ENCODE measurements around the gene RNF128.

RNF128 gene

GRCh38 chrX:106726485-106727437 lies at the start of gene RNF128:
RNF128 (plus strand) TSS chrX:106726701; CDS start chrX:106726914, 213 bp downstream.
- TF ChIP-seq GATA1 (IDR thresholded peaks at IDR 0.05; ENCODE audit: low read depth, low read length) (no peak), POLR2A (IDR thresholded peaks at IDR 0.05; ENCODE audit: low read length) (no peak)
- no peak for DNase-seq

GRCh38 chrX:106680716-106681115 lies 45.8 kb upstream of the RNF128 start:
- DNase-seq = no peak

GRCh38 chrX:106684207-106684606 lies 42.3 kb upstream of the RNF128 start:
- DNase-seq = no peak
- TF ChIP-seq GATA1 (IDR thresholded peaks at IDR 0.05; ENCODE audit: low read depth, low read length) = no peak
- TF ChIP-seq POLR2A (IDR thresholded peaks at IDR 0.05; ENCODE audit: low read length) = no peak

More at GRCh38 chrX:106680716-106681115, 45.8 kb upstream of the RNF128 start:
- TF ChIP-seq POLR2A (IDR thresholded peaks at IDR 0.05; ENCODE audit: low read length) (no peak), GATA1 (IDR thresholded peaks at IDR 0.05; ENCODE audit: low read depth, low read length) (no peak)

- TF ChIP-seq GATA1 (IDR thresholded peaks at IDR 0.05; ENCODE audit: low read depth, low read length) (no peak), POLR2A (IDR thresholded peaks at IDR 0.05; ENCODE audit: low read length) (no peak)
- DNase-seq = no peak
These were observed 34.0 kb upstream of the RNF128 start for GRCh38 chrX:106692425-106693065.

- TF ChIP-seq POLR2A (IDR thresholded peaks at IDR 0.05; ENCODE audit: low read length) (no peak), GATA1 (IDR thresholded peaks at IDR 0.05; ENCODE audit: low read depth, low read length) (no peak)
These were observed 30.0 kb upstream of the RNF128 start for GRCh38 chrX:106696502-106696901.

GRCh38 chrX:106698693-106699092 lies 27.8 kb upstream of the RNF128 start:
- TF ChIP-seq POLR2A (IDR thresholded peaks at IDR 0.05; ENCODE audit: low read length) (no peak), GATA1 (IDR thresholded peaks at IDR 0.05; ENCODE audit: low read depth, low read length) (no peak)
- DNase-seq = no peak

More at GRCh38 chrX:106696502-106696901, 30.0 kb upstream of the RNF128 start:
- DNase-seq = no peak

- no peak for TF ChIP-seq POLR2A (IDR thresholded peaks at IDR 0.05; ENCODE audit: low read length)
- TF ChIP-seq GATA1 (IDR thresholded peaks at IDR 0.05; ENCODE audit: low read depth, low read length) = no peak
- DNase-seq = no peak
These were observed 23.9 kb upstream of the RNF128 start for GRCh38 chrX:106702636-106703035.

- no peak for TF ChIP-seq POLR2A (IDR thresholded peaks at IDR 0.05; ENCODE audit: low read length)
- no peak for TF ChIP-seq GATA1 (IDR thresholded peaks at IDR 0.05; ENCODE audit: low read depth, low read length)
These were observed 20.0 kb upstream of the RNF128 start for GRCh38 chrX:106706466-106706865.

GRCh38 chrX:106707771-106708454 lies 18.6 kb upstream of the RNF128 start:
- DNase-seq = no peak
- TF ChIP-seq POLR2A (IDR thresholded peaks at IDR 0.05; ENCODE audit: low read length) (no peak), GATA1 (IDR thresholded peaks at IDR 0.05; ENCODE audit: low read depth, low read length) (no peak)

More at GRCh38 chrX:106706466-106706865, 20.0 kb upstream of the RNF128 start:
- no peak for DNase-seq

GRCh38 chrX:106710771-106711170 lies 15.7 kb upstream of the RNF128 start:
- DNase-seq = no peak
- no peak for TF ChIP-seq GATA1 (IDR thresholded peaks at IDR 0.05; ENCODE audit: low read depth, low read length)
- TF ChIP-seq POLR2A (IDR thresholded peaks at IDR 0.05; ENCODE audit: low read length) = no peak

- DNase-seq = no peak
- TF ChIP-seq GATA1 (IDR thresholded peaks at IDR 0.05; ENCODE audit: low read depth, low read length) = no peak
- no peak for TF ChIP-seq POLR2A (IDR thresholded peaks at IDR 0.05; ENCODE audit: low read length)
These were observed 15.1 kb upstream of the RNF128 start for GRCh38 chrX:106711375-106711774.

- no peak for TF ChIP-seq GATA1 (IDR thresholded peaks at IDR 0.05; ENCODE audit: low read depth, low read length)
- TF ChIP-seq POLR2A (IDR thresholded peaks at IDR 0.05; ENCODE audit: low read length) = no peak
- no peak for DNase-seq
These were observed 10.5 kb upstream of the RNF128 start for GRCh38 chrX:106716004-106716403.

- no peak for DNase-seq
- TF ChIP-seq POLR2A (IDR thresholded peaks at IDR 0.05; ENCODE audit: low read length) (no peak), GATA1 (IDR thresholded peaks at IDR 0.05; ENCODE audit: low read depth, low read length) (no peak)
These were observed 10.0 kb upstream of the RNF128 start for GRCh38 chrX:106716463-106716862.

GRCh38 chrX:106718709-106719108 lies 7.8 kb upstream of the RNF128 start:
- TF ChIP-seq GATA1 (IDR thresholded peaks at IDR 0.05; ENCODE audit: low read depth, low read length) (no peak), POLR2A (IDR thresholded peaks at IDR 0.05; ENCODE audit: low read length) (no peak)
- no peak for DNase-seq

All from erythroblast (primary cell).